Measurements from ENCODE around the gene SCUBE2.

GRCh38 chr11:9030601-9031000 is 60.8 kb downstream of the SCUBE2 start:
- TF ChIP-seq EZH2 (IDR thresholded peaks at IDR 0.05; ENCODE audit: borderline replicate concordance, low read depth, low read length, severe bottlenecking) (no peak), CTCF (IDR thresholded peaks at IDR 0.05; ENCODE audit: extremely low read depth in 1 of 2, insufficient read depth in 1 of 2, low read depth in 1 of 2, low read length in 2 of 2) (no peak), POLR2AphosphoS5 (IDR thresholded peaks at IDR 0.05; ENCODE audit: insufficient read depth, low read depth, low read length) (no peak), POLR2A (IDR thresholded peaks at IDR 0.05; ENCODE audit: low read depth, low read length) (no peak), MYC (IDR thresholded peaks at IDR 0.05; ENCODE audit: low read depth, low read length) (no peak), FOS (IDR thresholded peaks at IDR 0.05; ENCODE audit: borderline replicate concordance, insufficient read depth, low read length) (no peak)
